NCI-H128 (cell line): Measurements from ENCODE around the gene TNFRSF11A.

Source experiments
- DNase-seq: peaks from one replicate; lab custom pipeline; 2025; ENCODE audit not compliant: unreplicated experiment; lab: John Stamatoyannopoulos, UW

The TNFRSF11A gene

DNA sequence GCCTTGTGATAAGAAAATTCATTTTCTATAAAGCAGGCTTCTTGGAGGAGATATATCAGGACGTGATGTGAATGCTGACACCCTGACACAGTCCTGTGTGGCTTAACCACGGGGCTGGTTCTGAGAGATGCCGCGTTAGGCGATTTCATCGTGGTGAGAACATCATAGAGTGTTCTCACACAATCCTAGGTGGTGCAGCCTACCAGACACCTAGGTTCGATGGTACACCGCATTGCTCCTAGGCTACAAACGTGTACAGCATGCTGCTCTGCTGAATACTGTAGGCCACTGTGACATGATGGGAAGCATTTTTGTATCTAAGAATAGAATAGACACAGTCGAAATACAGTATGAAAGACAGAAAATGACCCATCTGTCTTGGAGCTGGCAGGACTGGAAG, 82.5 kb downstream of the TNFRSF11A start:
- DNase-seq = no peak

DNA sequence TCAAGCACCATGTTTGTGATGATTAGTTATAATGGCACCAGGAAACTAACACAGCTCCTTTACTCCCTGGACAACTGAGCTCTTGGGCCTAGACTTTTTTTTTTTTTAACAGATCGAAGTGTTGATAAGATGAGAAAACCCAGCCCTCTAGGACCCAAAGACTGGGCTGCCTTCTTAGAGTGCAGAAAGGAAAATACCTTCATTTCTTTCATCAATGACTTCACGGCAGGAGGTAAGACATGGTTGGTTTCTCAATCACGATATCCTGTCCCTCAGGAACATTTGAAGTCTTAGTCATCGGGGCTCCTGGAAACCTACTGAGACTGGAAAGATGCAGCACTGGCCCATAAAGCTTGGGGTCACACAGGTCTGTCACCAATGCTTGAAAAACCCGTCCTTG, 84.7 kb downstream of the TNFRSF11A start:
- DNase-seq = no peak

GRCh38 chr18:62412231-62412979, 87.3 kb downstream of the TNFRSF11A start:
- no peak for DNase-seq

- no peak for DNase-seq
Measured at GRCh38 chr18:62413206-62413605, 88.1 kb downstream of the TNFRSF11A start.

GRCh38 chr18:62418258-62418657, 93.1 kb downstream of the TNFRSF11A start:
- no peak for DNase-seq

DNA sequence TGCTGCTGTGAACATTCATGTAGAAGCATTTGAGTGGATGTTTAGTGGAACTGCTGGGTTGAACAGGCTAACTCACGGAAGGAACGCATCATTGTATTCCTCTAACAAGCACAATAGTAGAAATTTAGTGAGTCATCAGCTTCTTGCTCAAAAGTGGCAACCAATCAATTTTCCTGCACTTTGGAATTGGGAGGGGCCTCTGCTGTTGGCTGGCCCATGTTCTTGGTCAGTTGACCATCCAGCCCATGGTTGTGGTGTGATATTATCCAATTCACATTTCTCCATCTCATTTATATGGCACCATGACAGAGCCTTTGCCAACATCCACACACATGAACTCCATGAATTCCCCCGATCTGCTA, 95.0 kb downstream of the TNFRSF11A start:
- no peak for DNase-seq

GRCh38 chr18:62420513-62421209, 95.6 kb downstream of the TNFRSF11A start:
- DNase-seq = no peak

DNA sequence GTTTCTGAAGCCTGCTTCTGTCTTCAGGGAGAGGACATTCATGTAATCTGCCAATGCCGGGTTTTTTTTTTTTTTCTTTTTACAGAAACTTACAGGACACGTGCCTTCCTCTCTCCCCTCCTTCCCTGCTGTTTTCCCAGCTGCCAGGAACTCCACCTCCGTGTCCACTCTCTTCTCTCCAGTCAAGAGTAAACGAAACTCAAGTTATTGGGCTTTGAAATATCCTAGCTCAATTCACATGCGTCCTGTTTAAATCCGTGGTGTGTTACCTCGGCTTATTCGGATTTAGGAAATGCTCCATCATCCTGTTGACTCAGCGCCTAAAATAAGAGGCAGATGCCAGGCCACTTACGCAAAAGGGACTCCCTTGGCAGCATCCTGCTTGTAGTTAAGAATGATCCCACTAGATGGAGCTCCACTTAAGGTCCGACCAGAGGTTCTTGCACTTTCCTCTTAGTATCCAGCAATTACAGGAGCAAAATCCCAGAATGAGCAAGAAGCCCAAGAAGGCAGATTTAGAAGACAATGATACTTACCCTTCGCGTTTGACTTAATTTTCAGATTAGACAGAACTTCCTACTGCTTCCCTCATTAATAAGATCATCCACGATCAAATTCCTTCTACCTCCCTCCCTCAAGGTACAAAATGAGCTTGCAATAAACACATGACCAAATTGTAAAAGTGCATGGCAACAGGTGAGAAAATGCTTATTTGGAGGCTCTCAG, 100.5 kb downstream of the TNFRSF11A start:
- DNase-seq = peak; percentile 74

DNA sequence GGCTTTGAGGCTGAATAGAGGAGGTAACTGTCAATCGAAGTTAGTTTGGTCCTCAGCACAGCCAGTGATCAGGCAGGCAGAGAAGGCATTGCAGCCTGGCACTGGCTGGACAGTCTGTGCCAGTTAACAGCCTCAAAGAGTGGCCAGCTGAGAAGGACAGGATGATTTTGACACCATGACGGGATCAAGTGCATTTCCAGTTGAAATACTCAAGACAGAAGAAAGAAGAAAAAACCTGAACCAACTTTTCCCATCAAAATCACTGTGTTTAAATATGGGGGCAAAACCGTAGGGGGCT, 101.0 kb downstream of the TNFRSF11A start:
- DNase-seq = no peak

GRCh38 chr18:62432176-62432575, 107.1 kb downstream of the TNFRSF11A start:
- DNase-seq = no peak

GRCh38 chr18:62434798-62435197, 109.7 kb downstream of the TNFRSF11A start:
- no peak for DNase-seq

DNA sequence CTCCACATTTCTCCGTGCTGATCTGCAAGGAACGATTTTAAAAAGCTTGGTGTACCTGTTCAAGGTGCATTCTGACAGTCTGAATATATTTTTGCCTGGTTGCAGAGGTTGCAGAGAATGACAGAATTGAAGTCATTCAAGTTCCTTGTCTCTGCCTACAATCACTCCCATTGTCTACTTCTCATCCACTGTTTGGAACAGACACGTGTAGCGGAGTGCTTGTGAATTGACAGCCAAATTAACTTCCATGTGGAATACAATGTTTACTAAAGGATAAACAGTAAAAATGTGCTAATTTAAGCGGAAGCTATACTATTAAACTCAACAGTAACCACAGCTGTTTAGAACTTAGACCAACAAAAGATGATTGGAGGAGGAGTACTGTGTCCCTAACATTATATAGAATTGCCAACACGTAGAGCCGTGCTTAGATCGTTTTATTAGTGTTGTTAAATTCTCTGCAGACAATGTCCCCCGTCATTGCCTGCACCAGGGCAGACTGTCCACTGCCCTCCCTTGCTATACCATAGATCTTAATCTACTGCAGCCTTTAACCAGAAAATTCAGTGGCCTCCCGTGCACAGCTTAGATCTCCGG, 110.4 kb downstream of the TNFRSF11A start:
- no peak for DNase-seq

DNA sequence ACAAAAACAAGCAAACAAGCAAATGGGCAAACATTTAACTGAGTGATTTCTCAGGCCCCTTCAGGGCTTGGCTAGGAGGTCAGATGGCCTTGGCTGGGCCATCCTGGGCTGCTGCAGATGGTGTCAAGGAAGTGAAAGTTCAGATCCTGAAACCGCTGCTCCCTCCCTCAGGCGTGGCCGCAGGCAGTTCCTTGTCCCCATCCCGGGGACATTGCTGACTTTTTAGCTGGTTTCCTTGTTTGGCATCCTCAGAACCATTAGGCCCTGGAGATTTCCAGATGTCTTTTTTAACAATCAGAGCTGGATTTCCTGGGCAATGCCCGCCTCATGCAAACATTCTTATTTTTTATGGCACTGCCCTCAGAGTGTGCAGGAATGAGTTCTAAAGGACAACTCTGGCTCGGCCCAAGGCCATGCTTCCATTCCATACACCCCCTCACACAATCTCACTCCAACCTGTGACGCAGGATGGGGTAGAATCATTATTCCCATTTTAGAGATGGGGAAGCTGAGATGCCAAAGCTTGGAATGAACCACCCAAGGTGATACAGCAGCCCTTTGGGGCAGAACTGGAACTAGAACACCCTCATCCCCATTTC, 111.6 kb downstream of the TNFRSF11A start:
- DNase-seq = no peak

DNA sequence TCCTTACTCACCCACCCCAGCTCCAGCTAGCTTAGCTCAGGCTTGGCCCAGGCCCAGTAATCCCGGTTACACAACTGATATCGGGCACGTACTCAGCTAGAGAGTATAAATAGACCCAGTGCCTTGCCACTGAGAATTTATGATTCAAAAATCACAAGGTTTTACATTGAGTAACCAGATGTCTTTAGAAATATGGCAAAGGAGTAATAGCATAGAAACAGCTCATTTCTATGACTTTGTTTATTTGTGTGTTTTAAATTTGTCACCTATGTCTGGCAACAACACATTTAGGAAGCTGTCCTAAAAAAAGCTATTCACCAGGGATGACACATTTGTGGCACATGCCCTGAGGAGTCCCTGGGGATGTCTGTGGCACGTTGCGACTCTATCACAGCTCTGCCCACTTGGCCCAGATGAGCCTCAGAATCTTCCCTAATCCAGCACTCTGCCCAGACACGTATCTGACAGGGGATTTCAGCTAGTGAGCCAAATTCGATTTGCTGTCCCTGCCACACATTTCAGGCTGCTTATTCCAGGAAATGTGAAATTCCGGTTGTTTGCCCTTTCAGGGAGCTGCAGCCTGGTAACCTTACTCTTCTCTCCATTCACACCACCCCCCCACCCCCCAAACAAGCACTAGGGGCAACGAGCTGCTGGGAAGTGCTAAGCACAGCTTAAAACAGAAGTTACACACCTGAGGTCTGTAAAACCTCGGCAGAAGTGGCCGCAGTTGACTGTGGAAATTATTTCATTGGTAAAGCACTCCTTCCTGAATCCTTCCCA, 112.3 kb downstream of the TNFRSF11A start:
- no peak for DNase-seq

- no peak for DNase-seq
Measured at GRCh38 chr18:62438018-62438329, 112.9 kb downstream of the TNFRSF11A start.

- no peak for DNase-seq
Measured at GRCh38 chr18:62438402-62438801, 113.3 kb downstream of the TNFRSF11A start.

DNA sequence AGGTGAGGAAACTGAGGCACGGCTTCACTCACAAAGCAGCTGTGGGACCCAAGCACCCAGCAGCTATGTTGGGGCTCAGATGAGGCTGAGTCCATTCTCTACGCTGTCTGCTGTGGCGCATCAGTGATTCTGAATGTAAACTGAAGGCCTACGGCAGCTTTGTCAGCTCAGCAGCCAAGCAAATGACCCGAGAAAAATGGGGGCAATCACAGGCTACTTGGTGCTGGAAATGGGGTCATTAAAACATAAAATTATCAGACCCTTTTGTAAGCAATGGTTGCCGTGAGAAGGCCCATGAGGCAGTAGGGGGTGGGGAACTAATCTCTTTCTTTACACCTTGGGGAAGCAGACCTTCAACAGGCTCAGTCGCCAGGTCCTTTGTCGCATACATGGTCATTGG, 113.8 kb downstream of the TNFRSF11A start:
- DNase-seq = no peak
